Ishikawa (cell line): Measurements from ENCODE around the gene HOXB2.
A peak's percentile ranks its signal among the peaks of the same experiment; 100 is the strongest.

ENCODE experiments used
- CEBPB ChIP-seq: IDR thresholded peaks from 2 replicates; pipeline ENCODE4 v1.6.1; 2012
- EP300 ChIP-seq: IDR thresholded peaks from 2 replicates; pipeline ENCODE4 v1.6.1; 2012; ENCODE audit warnings: borderline replicate concordance
- FOXM1 ChIP-seq: IDR thresholded peaks from 2 replicates; pipeline ENCODE4 v1.6.1; 2012; ENCODE audit warnings: low read depth, borderline replicate concordance
- MAX ChIP-seq: IDR thresholded peaks from 2 replicates; pipeline ENCODE4 v1.6.1; 2012
- RAD21 ChIP-seq: IDR thresholded peaks from 2 replicates; pipeline ENCODE4 v1.6.1; 2012; ENCODE audit warnings: low read depth
- REST ChIP-seq: IDR thresholded peaks from 2 replicates; pipeline ENCODE4 v1.6.1; 2012; ENCODE audit warnings: low read depth, mild to moderate bottlenecking
- TAF1 ChIP-seq: IDR thresholded peaks from 2 replicates; pipeline ENCODE4 v1.6.1; 2012; ENCODE audit warnings: low read depth, mild to moderate bottlenecking
- TCF12 ChIP-seq: IDR thresholded peaks from 2 replicates; pipeline ENCODE4 v1.6.1; 2012; ENCODE audit warnings: low read depth
- USF1 ChIP-seq: IDR thresholded peaks from 2 replicates; pipeline ENCODE4 v1.6.1; 2012
- YY1 ChIP-seq: IDR thresholded peaks from 2 replicates; pipeline ENCODE4 v1.6.1; 2012; ENCODE audit warnings: low read depth
- ZBTB7A ChIP-seq: IDR thresholded peaks from 2 replicates; pipeline ENCODE4 v1.6.1; 2012; ENCODE audit warnings: low read depth

- TF ChIP-seq EP300 = no peak
- no peak for TF ChIP-seq MAX
- no peak for TF ChIP-seq RAD21
- no peak for TF ChIP-seq ZBTB7A
- TF ChIP-seq TAF1 = no peak
- no peak for TF ChIP-seq TCF12
- peak; percentile 89 for TF ChIP-seq USF1
- TF ChIP-seq REST = no peak
- TF ChIP-seq FOXM1 = no peak
- TF ChIP-seq YY1 = no peak
- no peak for TF ChIP-seq CEBPB
Measured at GRCh38 chr17:48577946-48578615, 33.2 kb upstream of the HOXB2 start, which contains the start of gene HOXB4.
